ENCODE data around the gene KCNN4. TPM values are rescaled to one million over a fixed set of nuclear protein-coding genes. Genes with fewer than 3 reads are reported as not detected.

Gene KCNN4
- total RNA-seq, 1 donor from 2014 or later = 154 TPM

DNA sequence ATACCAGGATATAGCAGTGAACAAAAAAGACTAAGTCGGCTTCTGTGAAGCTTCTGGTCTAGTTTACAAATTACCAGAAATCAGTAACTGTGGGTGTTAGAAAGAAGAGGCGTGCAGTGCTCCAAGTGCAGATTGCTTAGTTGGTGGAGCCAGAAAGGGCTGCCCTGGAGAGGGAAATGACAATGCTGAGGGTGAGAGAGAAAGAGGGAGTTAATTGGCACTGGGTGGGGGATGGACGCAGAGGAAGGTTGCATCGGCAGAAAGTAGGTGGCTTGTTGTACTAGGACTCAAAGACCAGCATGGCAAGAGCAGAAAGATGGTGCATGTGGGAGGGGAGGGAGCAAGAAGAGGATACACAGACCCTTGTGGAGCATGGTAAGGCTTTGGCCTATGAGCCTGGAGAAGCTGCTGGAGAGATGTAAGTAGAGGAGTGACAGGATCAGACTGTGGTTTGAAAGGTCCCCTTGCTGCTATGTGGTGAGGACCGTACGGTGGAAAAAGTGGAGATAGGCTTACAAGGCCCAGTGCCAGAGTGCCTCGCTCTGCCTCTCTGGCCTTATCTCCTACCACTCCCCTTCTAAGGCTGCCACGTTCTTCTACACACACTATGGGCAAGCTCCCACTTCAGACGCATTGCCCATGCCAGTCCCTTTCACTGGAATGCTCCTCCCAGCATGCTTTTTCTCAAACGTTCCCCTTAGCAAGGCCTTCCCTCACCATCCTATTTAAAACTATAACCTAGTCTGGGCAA, 39.5 kb downstream of the KCNN4 start:
- Mint-ChIP-seq H3K27ac (no peak overlapping the region), H3K9me3 (no peaks in the 10 kb centered on the region), H3K4me3 (no peak overlapping the region), H3K36me3 (ENCODE audit: low read depth) (peaks cover 91% of the 10 kb centered on the region), H3K4me1 (peaks cover 11% of the 10 kb centered on the region), H3K27me3 (no peaks in the 10 kb centered on the region)
- ChIA-PET CTCF (interaction anchor here (1.1 kb wide), 1 partner anchor 44 kb away, joined by 5 read pairs; no protein-coding TSS in a partner anchor), POLR2A (interaction anchor here (1.3 kb wide), 1 partner anchor 37 kb away, joined by 3 read pairs; no protein-coding TSS in a partner anchor)
- intact Hi-C loops (cut with micrococcal nuclease) = loop anchor here (10.0 kb wide), 1 partner anchor 186 kb away; no protein-coding TSS in a partner anchor
- no peak for ATAC-seq (ENCODE audit: low read depth)
- no peak for DNase-seq
- TF ChIP-seq, protein P1, sequence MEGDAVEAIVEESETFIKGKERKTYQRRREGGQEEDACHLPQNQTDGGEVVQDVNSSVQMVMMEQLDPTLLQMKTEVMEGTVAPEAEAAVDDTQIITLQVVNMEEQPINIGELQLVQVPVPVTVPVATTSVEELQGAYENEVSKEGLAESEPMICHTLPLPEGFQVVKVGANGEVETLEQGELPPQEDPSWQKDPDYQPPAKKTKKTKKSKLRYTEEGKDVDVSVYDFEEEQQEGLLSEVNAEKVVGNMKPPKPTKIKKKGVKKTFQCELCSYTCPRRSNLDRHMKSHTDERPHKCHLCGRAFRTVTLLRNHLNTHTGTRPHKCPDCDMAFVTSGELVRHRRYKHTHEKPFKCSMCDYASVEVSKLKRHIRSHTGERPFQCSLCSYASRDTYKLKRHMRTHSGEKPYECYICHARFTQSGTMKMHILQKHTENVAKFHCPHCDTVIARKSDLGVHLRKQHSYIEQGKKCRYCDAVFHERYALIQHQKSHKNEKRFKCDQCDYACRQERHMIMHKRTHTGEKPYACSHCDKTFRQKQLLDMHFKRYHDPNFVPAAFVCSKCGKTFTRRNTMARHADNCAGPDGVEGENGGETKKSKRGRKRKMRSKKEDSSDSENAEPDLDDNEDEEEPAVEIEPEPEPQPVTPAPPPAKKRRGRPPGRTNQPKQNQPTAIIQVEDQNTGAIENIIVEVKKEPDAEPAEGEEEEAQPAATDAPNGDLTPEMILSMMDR (IDR thresholded peaks at IDR 0.05) = no peak

DNA sequence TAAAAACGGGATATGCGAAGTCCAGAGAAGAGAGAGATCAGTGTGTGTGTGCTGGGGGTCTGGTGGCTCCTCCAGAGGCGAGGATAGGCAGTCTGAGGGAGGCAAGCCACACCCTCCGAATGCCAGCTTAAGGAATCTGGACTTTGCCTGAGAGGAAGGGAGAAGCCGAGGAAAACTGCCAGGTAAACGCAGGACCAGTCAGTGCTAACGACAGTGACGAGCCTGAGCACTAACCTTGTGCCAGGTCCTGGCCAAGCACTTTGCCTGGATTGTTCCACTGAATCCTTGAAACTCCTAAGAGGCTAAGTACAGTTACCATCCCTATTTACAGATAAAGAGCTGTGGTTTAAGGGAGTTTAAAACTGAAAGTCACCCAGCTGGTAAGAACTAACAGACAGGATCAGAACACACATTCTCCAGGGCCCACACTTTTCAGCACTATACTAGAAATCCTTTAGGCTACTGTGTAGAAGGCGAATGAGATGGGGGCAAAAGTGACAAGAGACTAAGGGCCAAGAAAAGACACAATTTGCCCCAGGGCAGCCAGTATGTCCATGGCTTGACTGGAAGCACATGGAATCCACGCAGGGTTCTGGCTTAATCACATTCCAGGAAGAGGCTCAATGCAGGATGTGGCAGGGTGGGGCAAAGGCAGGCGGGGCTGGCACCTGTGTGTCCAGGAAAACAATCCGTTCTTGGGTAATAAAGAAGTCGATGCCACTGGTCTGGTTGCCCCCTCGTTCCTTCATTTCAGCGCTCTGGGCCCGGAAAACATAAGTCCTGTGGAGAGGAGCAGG, 41.1 kb downstream of the KCNN4 start:
- POLR2A ChIA-PET = interaction anchor here (0.6 kb wide), 1 partner anchor 50 kb away, joined by 3 read pairs; no protein-coding TSS in a partner anchor
- intact Hi-C loops (cut with micrococcal nuclease) = loop anchor here (10.0 kb wide), 1 partner anchor 185 kb away; no protein-coding TSS in a partner anchor
- ATAC-seq (ENCODE audit: low read depth) (no peak), DNase-seq (no peak)
- CTCF ChIA-PET = no interaction called here
- H3K9me3 Mint-ChIP-seq = no peaks in the 10 kb centered on the region
- H3K27ac Mint-ChIP-seq = no peak overlapping the region
- H3K4me3 Mint-ChIP-seq = no peak overlapping the region
- TF ChIP-seq, protein P1 (IDR thresholded peaks at IDR 0.05) = no peak
- H3K27me3 Mint-ChIP-seq = no peaks in the 10 kb centered on the region
- peaks cover 1% of the 10 kb centered on the region for H3K4me1 Mint-ChIP-seq
- peaks cover 86% of the 10 kb centered on the region for H3K36me3 Mint-ChIP-seq (ENCODE audit: low read depth)

DNA sequence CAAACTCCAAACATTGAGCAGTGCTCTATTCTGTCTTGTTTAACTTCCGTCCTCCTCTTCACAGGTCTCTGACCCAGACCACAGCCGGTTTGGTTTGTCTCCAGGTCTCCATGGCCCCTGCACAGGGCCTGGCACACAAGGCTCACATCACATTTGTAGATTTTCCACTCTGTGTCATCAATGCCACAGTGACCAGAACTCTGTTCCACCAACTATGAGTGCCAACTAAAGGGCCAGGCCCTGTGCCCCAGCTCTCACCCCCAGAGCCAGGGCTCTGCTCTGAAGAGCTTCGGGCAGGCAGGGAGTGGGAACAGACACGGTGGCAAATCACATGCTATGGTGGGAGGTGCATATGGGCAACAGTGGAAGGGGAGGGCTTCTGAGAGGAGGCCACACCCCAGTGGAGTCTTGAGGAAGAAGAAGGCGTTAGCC, 42.0 kb downstream of the KCNN4 start:
- no peaks in the 10 kb centered on the region for H3K4me1 Mint-ChIP-seq
- TF ChIP-seq, protein P1 (IDR thresholded peaks at IDR 0.05) = no peak
- no peak overlapping the region for H3K4me3 Mint-ChIP-seq
- no peaks in the 10 kb centered on the region for H3K9me3 Mint-ChIP-seq
- POLR2A ChIA-PET = no interaction called here
- peaks cover 86% of the 10 kb centered on the region for H3K36me3 Mint-ChIP-seq (ENCODE audit: low read depth)
- no peak overlapping the region for H3K27ac Mint-ChIP-seq
- no peaks in the 10 kb centered on the region for H3K27me3 Mint-ChIP-seq
- CTCF ChIA-PET = no interaction called here
- no peak for DNase-seq
- no peak for ATAC-seq (ENCODE audit: low read depth)
- intact Hi-C loops (cut with micrococcal nuclease) = no loop called here

DNA sequence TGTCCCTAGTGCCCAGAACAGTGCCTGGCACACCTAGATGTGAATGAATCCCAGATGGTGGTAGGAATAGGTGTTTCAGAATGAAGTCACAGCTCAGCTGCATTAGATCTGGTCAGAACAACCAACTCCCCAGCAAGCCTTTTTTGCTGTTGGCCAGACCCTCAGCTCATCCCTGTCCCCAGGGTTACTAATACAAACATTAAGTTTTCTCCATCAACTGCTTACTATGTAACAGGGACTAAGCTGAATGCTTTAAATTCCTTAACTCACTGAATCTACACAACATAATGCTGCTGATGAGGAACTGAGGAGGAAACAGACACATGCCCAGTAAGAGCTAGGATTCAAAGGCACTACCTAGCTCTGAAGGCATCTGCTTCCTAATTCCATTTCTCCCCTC, 44.8 kb downstream of the KCNN4 start:
- Mint-ChIP-seq H3K9me3 (no peaks in the 10 kb centered on the region), H3K4me1 (peaks cover 4% of the 10 kb centered on the region), H3K4me3 (no peak overlapping the region), H3K27me3 (no peaks in the 10 kb centered on the region), H3K27ac (no peak overlapping the region), H3K36me3 (ENCODE audit: low read depth) (peaks cover 90% of the 10 kb centered on the region)
- ChIA-PET CTCF (interaction anchor here (1.4 kb wide), 1 partner anchor 10 kb away, joined by 11 read pairs; no protein-coding TSS in a partner anchor), POLR2A (interaction anchor here (0.6 kb wide), 1 partner anchor 248 kb away, joined by 5 read pairs; no protein-coding TSS in a partner anchor)
- TF ChIP-seq, protein P1 (IDR thresholded peaks at IDR 0.05) = no peak
- no peak for ATAC-seq (ENCODE audit: low read depth)
- intact Hi-C loops (cut with micrococcal nuclease) = no loop called here
- DNase-seq = no peak

DNA sequence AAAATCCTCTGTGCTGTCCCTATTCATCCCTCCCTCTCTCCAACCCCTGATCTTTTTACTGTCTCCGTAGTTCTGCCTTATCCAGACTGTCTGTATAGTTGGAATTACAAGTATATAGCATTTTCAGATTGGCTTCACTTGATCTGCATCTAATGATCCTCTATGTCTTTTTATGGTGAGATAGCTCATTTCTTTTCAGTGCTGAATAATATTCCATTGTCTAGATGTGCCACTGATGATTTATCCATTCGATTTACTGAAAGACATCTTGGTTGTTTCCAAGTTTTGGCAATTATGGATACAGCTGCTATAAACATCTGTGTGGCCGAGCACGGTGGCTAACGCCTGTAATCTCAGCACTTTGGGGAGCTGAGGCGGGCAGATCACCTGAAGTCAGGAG, 45.8 kb downstream of the KCNN4 start:
- ATAC-seq (ENCODE audit: low read depth) (no peak), DNase-seq (no peak)
- Mint-ChIP-seq H3K27me3 (no peaks in the 10 kb centered on the region), H3K4me3 (no peak overlapping the region), H3K9me3 (no peaks in the 10 kb centered on the region), H3K27ac (no peak overlapping the region), H3K36me3 (ENCODE audit: low read depth) (peaks cover 88% of the 10 kb centered on the region), H3K4me1 (peaks cover 4% of the 10 kb centered on the region)
- intact Hi-C loops (cut with micrococcal nuclease) = no loop called here
- POLR2A ChIA-PET = no interaction called here
- CTCF ChIA-PET = no interaction called here
- TF ChIP-seq, protein P1 (IDR thresholded peaks at IDR 0.05) = no peak
